Hepatocyte (in vitro differentiated cells): Measurements from ENCODE around the gene MRGPRF. TPM values are rescaled to one million over a fixed set of nuclear protein-coding genes. Genes with fewer than 3 reads are reported as not detected.

Experiments used
- DNase-seq: peaks from one replicate; pipeline ENCODE4 v3.0.0-alpha.2; 2016; ENCODE audit warnings: low spot score
- H2AFZ ChIP-seq: fragments of 200-600 bp; sonication (generic); 2 replicates; pipeline ENCODE4 v1.6.0; 2016; ENCODE audit warnings: antibody characterized with exemption, mild to moderate bottlenecking
- H3K27ac ChIP-seq: fragments of 200-600 bp; sonication (generic); 2 replicates; pipeline ENCODE4 v1.5.1; 2016; ENCODE audit warnings: mild to moderate bottlenecking
- H3K27me3 ChIP-seq: fragments of 200-600 bp; sonication (generic); 2 replicates; pipeline ENCODE4 v1.6.1; 2016
- H3K36me3 ChIP-seq: fragments of 200-600 bp; sonication (generic); replicated peaks from 2 replicates; pipeline ENCODE4 v1.5.1; 2016; ENCODE audit warnings: low read depth; ENCODE audit not compliant: insufficient read depth
- H3K4me1 ChIP-seq: fragments of 200-600 bp; sonication (generic); 2 replicates; pipeline ENCODE4 v1.5.1; 2016; ENCODE audit warnings: mild to moderate bottlenecking, moderate library complexity; ENCODE audit not compliant: insufficient read depth
- H3K4me2 ChIP-seq: fragments of 200-600 bp; sonication (generic); 2 replicates; pipeline ENCODE4 v1.6.0; 2016
- H3K4me3 ChIP-seq: fragments of 200-600 bp; sonication (generic); 2 replicates; pipeline ENCODE4 v1.5.1; 2016; ENCODE audit warnings: mild to moderate bottlenecking
- H3K79me2 ChIP-seq: fragments of 200-600 bp; sonication (generic); 2 replicates; pipeline ENCODE4 v1.6.0; 2017; ENCODE audit warnings: mild to moderate bottlenecking
- H3K9me2 ChIP-seq: fragments of 200-600 bp; sonication (generic); replicated peaks from 2 replicates; pipeline ENCODE4 v1.6.0; 2017; ENCODE audit warnings: mild to moderate bottlenecking; ENCODE audit not compliant: insufficient read depth
- H3K9me3 ChIP-seq: fragments of 200-600 bp; sonication (generic); 2 replicates; pipeline ENCODE4 v1.5.1; 2016; ENCODE audit warnings: low read depth, mild to moderate bottlenecking
- H4K20me1 ChIP-seq: fragments of 200-600 bp; sonication (generic); 2 replicates; pipeline ENCODE4 v1.6.0; 2016; ENCODE audit warnings: mild to moderate bottlenecking; ENCODE audit not compliant: insufficient read depth, poor library complexity, severe bottlenecking
- EZH2 ChIP-seq: fragments of 200-600 bp; sonication (generic); IDR thresholded peaks from 2 replicates; pipeline ENCODE4 v1.6.1; 2016; ENCODE audit warnings: antibody characterized with exemption, mild to moderate bottlenecking, borderline replicate concordance
- EZH2phosphoT487 ChIP-seq: fragments of 200-600 bp; sonication (generic); IDR thresholded peaks from one replicate; pipeline ENCODE4 v1.6.1; 2018; ENCODE audit warnings: antibody characterized with exemption, mild to moderate bottlenecking, low read depth, moderate library complexity; ENCODE audit not compliant: unreplicated experiment, severe bottlenecking
- WGBS: methylation state at CpG from one replicate; pipeline ENCODE4 v1.1.6; 2016; ENCODE audit warnings: low lambda C conversion rate; ENCODE audit errors: missing lambda C conversion rate; 5-methylcytosine and 5-hydroxymethylcytosine counted together
- polyA plus RNA-seq: library from polyadenylated mRNA; unstranded; fragments of >200 nt; fragmentation: Nextera tagmentation; extraction: Ambion mirVana; gene quantifications from 2 replicates; pipeline ENCODE4 v1.2.1, GENCODE V29; 2016
- total RNA-seq: library from RNA; depleted of rRNA; stranded (reverse); fragments of >200 nt; gene quantifications from 2 replicates; pipeline ENCODE4 v1.2.3, GENCODE V29; 2014
- TF ChIP-seq, protein P1 (sequence below): fragments of 200-600 bp; sonication (generic); IDR thresholded peaks from 2 replicates; pipeline ENCODE4 v1.5.1; 2016; ENCODE audit warnings: antibody characterized with exemption, mild to moderate bottlenecking; ENCODE audit not compliant: poor library complexity

Gene MRGPRF
- total and polyA plus RNA-seq, 2 experiments from 2014 or later, result 6.5 to 7.5 TPM

DNA sequence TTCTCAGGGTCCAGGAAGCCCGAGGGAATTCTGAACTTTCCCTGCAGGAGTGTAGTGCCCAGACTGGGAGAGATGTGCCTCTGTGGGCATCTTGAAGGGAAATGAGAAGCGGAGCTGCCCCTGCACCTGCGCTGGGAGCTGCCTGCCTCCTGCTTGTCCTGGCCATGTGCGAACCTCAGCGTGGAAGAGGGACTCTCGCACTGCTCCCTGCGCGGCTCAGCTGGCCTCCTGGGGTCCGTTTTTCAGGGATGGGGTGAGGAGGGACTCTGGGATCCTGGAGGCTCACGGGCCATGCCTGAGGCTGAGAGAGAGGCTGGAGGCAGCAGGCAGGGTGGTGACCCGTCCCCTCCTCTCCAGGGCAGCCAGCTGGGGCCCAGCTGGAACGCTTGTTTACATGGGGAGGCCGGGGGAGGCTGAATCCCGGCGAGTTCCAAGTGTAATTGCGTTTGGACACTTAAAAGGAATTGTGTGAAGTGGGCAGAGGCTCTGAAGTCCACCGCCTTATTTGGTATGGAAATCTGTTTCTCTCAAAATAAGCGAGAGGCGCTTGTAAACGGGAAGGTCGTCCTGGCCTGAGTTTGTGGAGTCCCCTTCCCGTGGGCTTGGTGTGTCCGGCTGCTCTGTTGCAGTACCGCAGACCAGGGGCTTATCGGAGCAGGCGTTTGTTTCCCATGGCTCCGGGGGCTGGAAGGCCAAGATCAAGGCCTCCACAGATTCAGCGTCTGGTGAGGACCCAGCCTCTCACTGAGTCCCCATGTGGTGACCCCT is 1.2 kb upstream of the MRGPRF start:
- Histone ChIP-seq H4K20me1 (no peaks in the 10 kb centered on the region), H2AFZ (peak overlapping the region; percentile 51), H3K27ac (peak overlapping the region; percentile 93), H3K9me2 (no peaks in the 10 kb centered on the region), H3K36me3 (no peaks in the 10 kb centered on the region), H3K27me3 (no peaks in the 10 kb centered on the region), H3K79me2 (no peaks in the 10 kb centered on the region), H3K4me2 (peak overlapping the region; percentile 76), H3K4me1 (peaks cover 56% of the 10 kb centered on the region), H3K9me3 (no peaks in the 10 kb centered on the region), H3K4me3 (no peak overlapping the region)
- 21% methylated on average over 27 of the region's 28 CpGs for WGBS
- TF ChIP-seq EZH2 (no peak), EZH2phosphoT487 (no peak)
- TF ChIP-seq, protein P1, sequence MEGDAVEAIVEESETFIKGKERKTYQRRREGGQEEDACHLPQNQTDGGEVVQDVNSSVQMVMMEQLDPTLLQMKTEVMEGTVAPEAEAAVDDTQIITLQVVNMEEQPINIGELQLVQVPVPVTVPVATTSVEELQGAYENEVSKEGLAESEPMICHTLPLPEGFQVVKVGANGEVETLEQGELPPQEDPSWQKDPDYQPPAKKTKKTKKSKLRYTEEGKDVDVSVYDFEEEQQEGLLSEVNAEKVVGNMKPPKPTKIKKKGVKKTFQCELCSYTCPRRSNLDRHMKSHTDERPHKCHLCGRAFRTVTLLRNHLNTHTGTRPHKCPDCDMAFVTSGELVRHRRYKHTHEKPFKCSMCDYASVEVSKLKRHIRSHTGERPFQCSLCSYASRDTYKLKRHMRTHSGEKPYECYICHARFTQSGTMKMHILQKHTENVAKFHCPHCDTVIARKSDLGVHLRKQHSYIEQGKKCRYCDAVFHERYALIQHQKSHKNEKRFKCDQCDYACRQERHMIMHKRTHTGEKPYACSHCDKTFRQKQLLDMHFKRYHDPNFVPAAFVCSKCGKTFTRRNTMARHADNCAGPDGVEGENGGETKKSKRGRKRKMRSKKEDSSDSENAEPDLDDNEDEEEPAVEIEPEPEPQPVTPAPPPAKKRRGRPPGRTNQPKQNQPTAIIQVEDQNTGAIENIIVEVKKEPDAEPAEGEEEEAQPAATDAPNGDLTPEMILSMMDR, result no peak
- peak; percentile 75 for DNase-seq

DNA sequence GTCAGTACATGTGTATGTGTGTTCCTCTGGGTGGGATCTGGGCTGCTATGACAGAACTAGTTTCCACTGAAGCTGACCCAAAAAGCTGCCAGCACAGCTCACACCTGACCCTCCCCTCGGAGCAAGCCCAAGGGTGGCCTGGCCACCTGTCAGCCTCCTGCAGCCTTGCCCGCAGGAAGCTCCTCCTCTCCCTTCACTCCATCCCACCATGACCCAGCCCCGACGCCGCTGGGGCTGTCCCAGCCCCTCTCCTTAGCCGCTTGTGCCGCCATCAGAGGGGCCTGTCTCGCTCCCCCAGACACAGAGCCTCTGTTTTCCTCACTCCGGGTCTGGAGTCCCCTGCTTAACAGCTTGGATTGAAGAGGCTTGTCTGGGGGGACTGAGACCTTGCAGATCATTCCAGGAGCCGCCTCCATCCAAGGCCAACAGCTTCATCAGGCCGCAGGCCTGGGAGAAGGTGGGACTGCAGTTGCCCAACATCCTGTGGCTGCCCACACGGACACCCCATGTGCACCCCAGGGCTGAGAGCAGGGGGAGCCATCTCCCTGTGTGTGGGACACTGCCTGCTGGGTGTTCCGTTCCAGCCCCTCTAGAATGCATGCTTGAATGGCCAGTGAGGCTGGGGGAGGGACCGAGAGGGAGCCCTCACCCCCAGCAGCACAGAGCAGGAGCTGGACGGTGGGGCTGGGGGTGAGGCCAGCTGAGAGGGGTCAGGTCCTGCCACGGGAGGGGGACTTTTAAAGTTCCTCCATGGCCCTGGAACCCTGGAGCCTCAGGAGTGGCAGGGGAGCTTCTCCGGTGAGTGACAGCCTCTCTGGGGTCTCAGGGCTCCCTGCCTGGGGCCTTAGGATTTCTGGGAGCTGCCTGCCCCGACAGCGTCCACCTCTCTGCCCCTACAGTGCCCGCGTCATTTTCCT is 696 bp downstream of the MRGPRF start:
- Histone ChIP-seq H3K4me3 (peak overlapping the region; percentile 17), H3K27ac (peak overlapping the region; percentile 93), H3K4me2 (peak overlapping the region; percentile 76), H2AFZ (no peak overlapping the region), H3K9me3 (no peaks in the 10 kb centered on the region), H3K79me2 (no peaks in the 10 kb centered on the region), H3K27me3 (no peaks in the 10 kb centered on the region), H3K36me3 (no peaks in the 10 kb centered on the region), H4K20me1 (no peaks in the 10 kb centered on the region), H3K4me1 (peaks cover 74% of the 10 kb centered on the region), H3K9me2 (no peaks in the 10 kb centered on the region)
- WGBS, result 62% methylated on average over 20 of the region's 21 CpGs
- TF ChIP-seq EZH2phosphoT487 (no peak), EZH2 (no peak)
- TF ChIP-seq, protein P1, result no peak
- no peak for DNase-seq

DNA sequence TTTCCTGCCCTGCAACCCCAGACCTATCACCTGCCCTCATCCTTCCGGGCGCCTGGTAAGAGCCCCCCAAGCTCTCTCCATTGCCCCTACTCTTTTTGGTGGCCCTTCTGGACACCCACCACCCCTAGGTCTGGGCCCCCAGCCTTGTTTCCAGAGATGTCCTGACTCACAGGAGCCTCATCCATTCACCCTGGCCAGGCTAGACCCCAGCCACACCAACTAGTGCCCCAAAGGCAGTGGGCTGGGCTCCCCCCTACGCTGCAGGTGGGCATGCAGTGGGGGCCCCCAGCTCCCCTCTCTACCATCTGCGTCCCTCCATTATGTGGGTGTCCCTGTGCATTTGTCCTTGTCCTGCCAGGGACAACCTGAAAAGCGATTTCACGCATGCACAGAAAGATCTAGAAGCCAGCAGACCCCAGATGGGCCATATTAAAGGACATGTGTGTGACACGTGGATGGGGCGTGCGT is 1.4 kb downstream of the MRGPRF start:
- Histone ChIP-seq H4K20me1 (no peaks in the 10 kb centered on the region), H3K9me3 (no peaks in the 10 kb centered on the region), H3K9me2 (no peaks in the 10 kb centered on the region), H3K79me2 (no peaks in the 10 kb centered on the region), H3K27me3 (no peaks in the 10 kb centered on the region), H3K36me3 (no peaks in the 10 kb centered on the region), H3K4me2 (peak overlapping the region; percentile 76), H3K4me3 (no peak overlapping the region), H2AFZ (no peak overlapping the region), H3K27ac (no peak overlapping the region), H3K4me1 (peaks cover 78% of the 10 kb centered on the region)
- DNase-seq, result no peak
- WGBS, result 94% methylated on average over 9 of the region's 9 CpGs
- TF ChIP-seq, protein P1, result no peak
- TF ChIP-seq EZH2phosphoT487, result no peak
